OCI-LY1 (cell line): ENCODE data around the gene BLOC1S6.

Experiments
- H2AFZ ChIP-seq: fragments of 200-600 bp; sonication (generic), shearing (Covaris generic); 2 replicates; pipeline ENCODE4 v1.6.0; 2014; ENCODE audit warnings: antibody characterized with exemption, mild to moderate bottlenecking, low read length
- H3F3A ChIP-seq: fragments of 200-600 bp; sonication (generic), shearing (Covaris generic); 2 replicates; pipeline ENCODE4 v1.6.0; 2014; ENCODE audit warnings: mild to moderate bottlenecking, antibody characterized with exemption, low read length, moderate library complexity; ENCODE audit not compliant: insufficient read depth
- H3K27ac ChIP-seq: fragments of 200-600 bp; sonication (generic); 2 replicates; pipeline ENCODE4 v1.5.1; 2014; ENCODE audit warnings: low read length, mixed run types, mild to moderate bottlenecking, low read depth; ENCODE audit not compliant: poor library complexity, severe bottlenecking
- H3K27me3 ChIP-seq: fragments of 200-600 bp; sonication (generic); 2 replicates; pipeline ENCODE4 v1.6.0; 2014; ENCODE audit warnings: antibody characterized with exemption, mild to moderate bottlenecking, low read length, moderate library complexity; ENCODE audit not compliant: insufficient read depth
- H3K36me3 ChIP-seq: fragments of 200-600 bp; sonication (generic); 2 replicates; pipeline ENCODE4 v1.6.1; 2014; ENCODE audit warnings: mild to moderate bottlenecking, antibody characterized with exemption, low read length, moderate library complexity, mixed read lengths; ENCODE audit not compliant: insufficient read depth
- H3K4me1 ChIP-seq: fragments of 200-600 bp; sonication (generic); 2 replicates; pipeline ENCODE4 v1.5.1; 2014; ENCODE audit warnings: mild to moderate bottlenecking, low read length, moderate library complexity; ENCODE audit not compliant: insufficient read depth, severe bottlenecking
- H3K4me2 ChIP-seq: fragments of 200-600 bp; sonication (generic), shearing (Covaris generic); 2 replicates; pipeline ENCODE4 v1.6.1; 2014; ENCODE audit warnings: low read length
- H3K4me3 ChIP-seq: fragments of 200-600 bp; sonication (generic); 2 replicates; pipeline ENCODE4 v1.5.1; 2014; ENCODE audit warnings: low read length, low read depth, mild to moderate bottlenecking, mixed read lengths; ENCODE audit not compliant: poor library complexity, severe bottlenecking
- H3K79me2 ChIP-seq: fragments of 200-600 bp; shearing (Covaris generic); 2 replicates; pipeline ENCODE4 v1.6.1; 2016; ENCODE audit warnings: mixed run types, low read length, mixed read lengths; ENCODE audit not compliant: insufficient read depth
- H3K9ac ChIP-seq: fragments of 200-600 bp; sonication (generic), shearing (Covaris generic); 2 replicates; pipeline ENCODE4 v1.6.1; 2014; ENCODE audit warnings: mild to moderate bottlenecking, low read length, mixed read lengths
- H3K9me2 ChIP-seq: fragments of 200-600 bp; sonication (generic), shearing (Covaris generic); 2 replicates; pipeline ENCODE4 v1.6.1; 2014; ENCODE audit warnings: low read depth, mild to moderate bottlenecking, low read length, mixed read lengths
- H3K9me3 ChIP-seq: fragments of 200-600 bp; shearing (Covaris generic); 2 replicates; pipeline ENCODE4 v1.6.1; 2014; ENCODE audit warnings: low read length, mixed read lengths
- H4K20me1 ChIP-seq: fragments of 200-600 bp; sonication (generic), shearing (Covaris generic); 2 replicates; pipeline ENCODE4 v1.6.0; 2016; ENCODE audit warnings: mild to moderate bottlenecking, low read length; ENCODE audit not compliant: insufficient read depth
- EZH2 ChIP-seq: fragments of 200-600 bp; sonication (generic), shearing (Covaris generic); IDR thresholded peaks from 2 replicates; pipeline ENCODE4 v1.8.0; 2017; ENCODE audit warnings: borderline replicate concordance, mixed run types, mild to moderate bottlenecking, antibody characterized with exemption, low read length, moderate library complexity, mixed read lengths
- TF ChIP-seq, protein P1 (sequence below): fragments of 200-600 bp; sonication (generic), shearing (Covaris generic); IDR thresholded peaks from 2 replicates; pipeline ENCODE4 v1.5.1; 2017; ENCODE audit warnings: mild to moderate bottlenecking, antibody characterized with exemption, low read length, moderate library complexity, mixed read lengths

BLOC1S6 gene

DNA sequence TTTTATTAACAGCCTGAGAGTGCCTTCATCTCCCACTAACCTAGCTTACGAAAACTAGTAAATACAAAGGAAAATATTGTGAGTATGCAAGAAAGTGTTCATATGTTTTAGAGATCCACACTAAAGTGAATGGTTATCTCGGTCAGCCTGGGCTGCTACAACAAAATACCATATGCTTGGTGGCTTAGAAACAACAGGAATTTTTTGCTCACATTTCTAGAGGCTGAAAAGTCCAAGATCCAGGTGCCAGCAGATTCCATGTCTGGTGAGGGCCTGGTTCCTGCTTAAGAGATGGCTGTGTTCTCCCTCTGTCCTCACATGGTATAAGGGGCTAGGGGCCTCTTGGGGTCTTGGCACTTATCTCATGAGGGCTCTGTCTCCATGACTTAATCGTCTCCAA is 44.1 kb upstream of the BLOC1S6 start:
- Histone ChIP-seq H3K4me1 (peaks cover 45% of the 10 kb centered on the region), H3K36me3 (no peaks in the 10 kb centered on the region), H3K9me2 (no peaks in the 10 kb centered on the region), H3K4me2 (no peak overlapping the region; the same call in 1 of the 2 replicates), H3K9me3 (no peaks in the 10 kb centered on the region), H3K4me3 (no peak overlapping the region), H3K27me3 (no peaks in the 10 kb centered on the region), H3K9ac (no peak overlapping the region; the same call in 1 of the 2 replicates), H4K20me1 (no peaks in the 10 kb centered on the region), H3K79me2 (no peaks in the 10 kb centered on the region), H3K27ac (peak overlapping the region; percentile 52), H2AFZ (no peak overlapping the region), H3F3A (no peaks in the 10 kb centered on the region)
- TF ChIP-seq EZH2, result no peak
- TF ChIP-seq, protein P1, sequence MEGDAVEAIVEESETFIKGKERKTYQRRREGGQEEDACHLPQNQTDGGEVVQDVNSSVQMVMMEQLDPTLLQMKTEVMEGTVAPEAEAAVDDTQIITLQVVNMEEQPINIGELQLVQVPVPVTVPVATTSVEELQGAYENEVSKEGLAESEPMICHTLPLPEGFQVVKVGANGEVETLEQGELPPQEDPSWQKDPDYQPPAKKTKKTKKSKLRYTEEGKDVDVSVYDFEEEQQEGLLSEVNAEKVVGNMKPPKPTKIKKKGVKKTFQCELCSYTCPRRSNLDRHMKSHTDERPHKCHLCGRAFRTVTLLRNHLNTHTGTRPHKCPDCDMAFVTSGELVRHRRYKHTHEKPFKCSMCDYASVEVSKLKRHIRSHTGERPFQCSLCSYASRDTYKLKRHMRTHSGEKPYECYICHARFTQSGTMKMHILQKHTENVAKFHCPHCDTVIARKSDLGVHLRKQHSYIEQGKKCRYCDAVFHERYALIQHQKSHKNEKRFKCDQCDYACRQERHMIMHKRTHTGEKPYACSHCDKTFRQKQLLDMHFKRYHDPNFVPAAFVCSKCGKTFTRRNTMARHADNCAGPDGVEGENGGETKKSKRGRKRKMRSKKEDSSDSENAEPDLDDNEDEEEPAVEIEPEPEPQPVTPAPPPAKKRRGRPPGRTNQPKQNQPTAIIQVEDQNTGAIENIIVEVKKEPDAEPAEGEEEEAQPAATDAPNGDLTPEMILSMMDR, result no peak

DNA sequence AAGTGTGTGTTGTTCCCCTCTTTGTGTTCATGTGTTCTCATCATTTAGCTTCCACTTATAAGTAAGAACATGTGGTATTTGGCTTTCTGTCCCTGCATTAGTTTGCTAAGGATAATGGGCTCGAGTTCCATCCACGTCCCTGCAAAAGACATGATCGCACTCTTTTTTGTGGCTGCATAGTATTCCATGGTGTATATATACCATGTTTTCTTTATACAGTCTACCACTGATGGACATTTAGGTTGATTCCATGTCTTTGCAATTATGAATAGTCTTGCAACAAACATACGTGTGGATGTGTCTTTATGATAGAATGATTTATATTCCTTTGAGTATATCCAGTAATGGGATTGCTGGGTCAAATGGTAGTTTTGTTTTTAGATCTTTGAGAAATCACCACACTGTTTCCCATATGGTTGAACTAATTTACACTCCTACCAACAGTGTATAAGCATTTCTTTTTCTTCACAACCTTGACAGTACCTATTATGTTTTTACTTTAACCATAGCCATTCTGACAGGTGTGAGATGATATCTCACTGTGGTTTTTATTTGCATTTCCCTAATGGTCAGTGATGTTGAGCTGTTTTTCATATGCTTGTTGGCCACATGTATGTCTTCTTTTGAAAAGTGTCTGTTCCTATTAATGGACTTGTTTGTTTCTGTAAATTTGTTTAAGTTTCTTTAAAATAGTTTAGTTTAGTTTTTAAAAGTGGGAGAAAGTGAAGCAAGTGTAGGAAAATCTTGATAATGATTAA is 42.7 kb upstream of the BLOC1S6 start:
- peak overlapping the region; percentile 73 for H3K4me2 ChIP-seq
- peaks cover 45% of the 10 kb centered on the region for H3K4me1 ChIP-seq
- no peaks in the 10 kb centered on the region for H3K9me2 ChIP-seq
- no peaks in the 10 kb centered on the region for H3K9me3 ChIP-seq
- H3K27me3 ChIP-seq, result no peaks in the 10 kb centered on the region
- H3K4me3 ChIP-seq, result peak overlapping the region; percentile 59
- H3K36me3 ChIP-seq, result no peaks in the 10 kb centered on the region
- H3K9ac ChIP-seq, result peak overlapping the region; percentile 72
- no peaks in the 10 kb centered on the region for H3K79me2 ChIP-seq
- no peaks in the 10 kb centered on the region for H3F3A ChIP-seq
- TF ChIP-seq EZH2, result no peak
- TF ChIP-seq, protein P1, result no peak
- H4K20me1 ChIP-seq, result no peaks in the 10 kb centered on the region
- peak overlapping the region; percentile 94 for H3K27ac ChIP-seq
- H2AFZ ChIP-seq, result no peak overlapping the region

DNA sequence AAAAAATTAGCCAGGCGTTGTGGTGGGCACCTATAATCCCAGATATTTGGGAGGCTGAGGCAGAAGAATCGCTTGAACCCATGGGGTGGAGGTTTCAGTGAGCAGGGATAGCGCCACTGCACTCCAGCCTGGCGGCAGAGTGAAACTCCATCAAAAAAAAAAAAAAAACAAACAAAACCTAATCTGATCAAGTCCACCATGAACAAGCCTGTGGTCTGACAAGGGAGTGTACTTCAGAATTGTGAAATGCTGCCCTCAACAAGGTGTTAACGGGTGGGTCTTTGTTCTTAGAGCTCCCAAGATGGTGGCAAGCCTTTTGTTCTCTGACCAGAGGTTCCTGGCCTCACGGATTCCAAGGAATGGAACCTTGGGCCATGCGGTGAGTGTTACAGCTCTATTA is 40.4 kb upstream of the BLOC1S6 start:
- no peak overlapping the region for H3K9ac ChIP-seq
- peaks cover 42% of the 10 kb centered on the region for H3K4me1 ChIP-seq
- H3K27ac ChIP-seq, result peak overlapping the region; percentile 94
- no peaks in the 10 kb centered on the region for H4K20me1 ChIP-seq
- H2AFZ ChIP-seq, result no peak overlapping the region
- no peak overlapping the region for H3K4me2 ChIP-seq
- H3K36me3 ChIP-seq, result no peaks in the 10 kb centered on the region
- no peaks in the 10 kb centered on the region for H3K9me2 ChIP-seq
- H3K27me3 ChIP-seq, result no peaks in the 10 kb centered on the region
- no peak overlapping the region for H3K4me3 ChIP-seq
- no peak for TF ChIP-seq EZH2
- TF ChIP-seq, protein P1, result no peak
- H3F3A ChIP-seq, result no peaks in the 10 kb centered on the region
- no peaks in the 10 kb centered on the region for H3K79me2 ChIP-seq
- no peaks in the 10 kb centered on the region for H3K9me3 ChIP-seq
